Measurements from ENCODE around the gene TMEM178A.
"Not testable (repeated sequence)": the region's sequence is repeated elsewhere in the genome, so short reads cannot be mapped to it uniquely, and the experiment has no call there.

TMEM178A gene

GRCh38 chr2:39665811-39666490, at the start of gene TMEM178A:
Gene TMEM178A (plus strand): TSS chr2:39665917. CDS start chr2:39665975, 58 bp downstream.
- DNase-seq: peak; percentile 10

- no peak for DNase-seq
These were observed 47.5 kb upstream of the TMEM178A start for GRCh38 chr2:39618236-39618635.

DNA sequence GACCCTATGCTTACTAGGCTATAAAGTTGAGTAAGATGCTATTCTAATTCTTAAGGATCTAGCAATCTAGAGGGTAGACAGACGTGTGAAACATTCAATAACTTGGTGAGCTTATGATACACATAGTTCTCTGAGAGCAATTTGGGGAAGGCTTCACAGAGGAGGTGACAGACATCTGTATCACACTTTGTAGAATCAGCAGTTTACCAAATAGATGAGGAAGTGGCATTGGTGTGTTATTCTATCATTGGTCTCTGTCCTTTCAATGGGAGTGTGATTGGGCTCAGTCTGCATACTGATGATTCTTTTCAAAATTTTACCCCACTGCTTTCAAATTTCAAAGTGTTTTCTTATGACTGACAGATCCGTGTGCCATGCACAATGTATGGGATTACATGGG, 47.0 kb upstream of the TMEM178A start:
- DNase-seq: no peak

DNA sequence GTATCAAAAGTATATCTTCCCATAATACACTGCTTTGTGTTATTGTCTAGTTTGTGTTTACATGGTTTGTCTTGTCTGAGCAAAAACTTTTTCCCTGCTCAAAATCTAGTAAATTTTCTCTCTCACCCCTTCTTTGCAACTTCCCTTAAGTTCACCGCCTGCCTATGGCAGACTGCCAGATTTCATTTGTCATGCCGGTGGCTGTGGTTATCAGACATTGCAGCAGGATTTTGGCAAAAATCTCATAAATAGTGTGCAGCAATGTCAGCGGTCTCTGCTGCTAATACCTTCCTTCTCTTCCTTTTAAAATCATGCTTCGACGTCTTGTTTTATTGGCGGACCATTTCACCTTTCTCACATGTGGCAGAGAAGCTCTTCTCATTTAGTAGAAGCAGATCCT, 45.6 kb upstream of the TMEM178A start:
- DNase-seq: peak; percentile 95

- no peak for DNase-seq
These were observed 44.1 kb upstream of the TMEM178A start for GRCh38 chr2:39621596-39621995.

DNA sequence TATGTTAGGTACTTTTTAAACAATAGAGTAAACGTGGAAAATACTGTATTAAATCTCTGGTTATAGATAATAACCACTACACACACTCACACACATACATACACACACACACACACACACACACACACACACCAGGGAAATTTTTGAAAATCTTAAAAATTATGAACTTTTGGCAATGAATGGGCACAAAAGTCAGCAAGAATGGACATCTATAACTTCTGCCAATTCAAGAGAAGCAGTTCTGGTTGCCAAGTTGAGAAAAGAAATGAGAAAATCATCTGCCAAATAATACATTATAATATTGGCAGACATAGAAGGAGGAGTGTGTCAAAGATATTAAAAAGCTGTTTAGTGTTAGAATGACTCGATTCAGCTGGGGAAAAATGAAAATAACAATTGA, 42.9 kb upstream of the TMEM178A start:
- no peak for DNase-seq

- DNase-seq: no peak
These were observed 41.8 kb upstream of the TMEM178A start for GRCh38 chr2:39623917-39624316.

- DNase-seq: peak; percentile 55
These were observed 40.4 kb upstream of the TMEM178A start for GRCh38 chr2:39625193-39625926.

DNA sequence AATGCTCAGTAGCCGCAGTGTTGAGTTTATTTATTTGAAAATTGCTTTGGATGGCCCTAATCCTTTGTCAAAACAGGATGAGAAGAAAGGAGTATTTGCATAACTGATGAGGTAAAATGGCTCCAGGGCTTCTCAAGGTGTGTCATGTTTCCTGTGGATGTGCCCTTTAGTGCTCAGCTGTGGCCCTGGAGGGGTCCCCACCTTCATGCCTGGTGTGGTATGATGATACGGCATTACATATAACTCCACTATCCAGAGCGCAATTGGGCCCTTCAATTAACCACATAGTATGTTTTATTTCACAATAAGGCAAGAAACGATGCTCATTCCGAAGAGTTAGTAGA, 39.8 kb upstream of the TMEM178A start:
- no peak for DNase-seq

DNA sequence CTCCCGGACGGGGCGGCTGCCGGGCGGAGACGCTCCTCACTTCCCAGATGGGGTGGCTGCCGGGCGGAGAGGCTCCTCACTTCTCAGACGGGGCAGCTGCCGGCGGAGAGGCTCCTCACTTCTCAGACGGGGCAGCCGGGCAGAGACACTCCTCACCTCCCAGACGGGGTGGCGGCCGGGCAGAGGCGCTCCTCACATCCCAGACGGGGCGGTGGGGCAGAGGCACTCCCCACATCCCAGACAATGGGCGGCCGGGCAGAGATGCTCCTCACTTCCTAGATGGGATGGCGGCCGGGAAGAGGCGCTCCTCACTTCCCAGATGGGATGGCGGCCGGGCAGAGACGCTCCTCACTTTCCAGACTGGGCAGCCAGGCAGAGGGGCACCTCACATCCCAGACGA, 37.4 kb upstream of the TMEM178A start:
- DNase-seq: not testable (repeated sequence)

- DNase-seq: no peak
These were observed 36.1 kb upstream of the TMEM178A start for GRCh38 chr2:39629646-39630045.

GRCh38 chr2:39631256-39631655, 34.5 kb upstream of the TMEM178A start:
- DNase-seq: no peak

- DNase-seq: peak; percentile 82
These were observed 34.0 kb upstream of the TMEM178A start for GRCh38 chr2:39631718-39632117.

DNA sequence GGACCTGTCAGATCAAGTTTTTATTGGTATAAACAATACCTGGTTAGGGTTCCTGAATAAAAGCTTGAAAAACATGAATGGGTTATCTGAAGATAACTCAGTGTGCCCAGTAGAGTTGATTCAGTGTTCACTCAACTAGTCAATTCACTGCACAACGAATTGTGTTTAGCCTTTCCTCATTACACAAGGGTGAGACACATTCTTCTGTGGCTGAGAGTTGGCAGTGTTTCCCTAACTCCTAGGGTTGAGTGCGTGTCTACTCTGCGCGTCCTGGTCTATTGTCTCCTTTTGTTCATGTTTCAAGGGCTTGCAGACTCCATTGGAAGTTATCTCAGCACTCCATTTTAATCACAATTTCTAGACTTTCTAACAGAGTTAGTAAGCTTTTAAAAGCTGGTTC, 32.8 kb upstream of the TMEM178A start:
- DNase-seq: no peak

- no peak for DNase-seq
These were observed 29.4 kb upstream of the TMEM178A start for GRCh38 chr2:39636306-39636705.

DNA sequence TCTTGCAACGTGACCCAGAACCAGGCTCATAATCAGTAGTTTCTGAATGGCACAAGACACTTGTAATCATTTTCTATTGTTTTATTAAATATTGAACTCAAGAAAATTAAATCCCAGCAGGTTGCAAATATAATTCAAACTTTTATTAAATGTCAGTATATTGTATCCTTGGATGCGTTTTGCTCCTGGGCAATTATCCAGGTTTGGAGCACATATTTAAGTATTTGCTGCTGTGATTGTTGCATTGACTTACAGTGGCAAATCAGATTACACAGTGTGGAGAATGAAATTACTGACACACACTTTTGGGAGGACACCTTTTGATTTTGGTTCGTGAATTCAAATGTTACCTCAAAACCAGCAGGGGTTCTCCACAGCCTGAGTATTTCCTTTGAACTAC, 27.1 kb upstream of the TMEM178A start:
- DNase-seq: no peak

- no peak for DNase-seq
These were observed 25.6 kb upstream of the TMEM178A start for GRCh38 chr2:39640107-39640506.

DNA sequence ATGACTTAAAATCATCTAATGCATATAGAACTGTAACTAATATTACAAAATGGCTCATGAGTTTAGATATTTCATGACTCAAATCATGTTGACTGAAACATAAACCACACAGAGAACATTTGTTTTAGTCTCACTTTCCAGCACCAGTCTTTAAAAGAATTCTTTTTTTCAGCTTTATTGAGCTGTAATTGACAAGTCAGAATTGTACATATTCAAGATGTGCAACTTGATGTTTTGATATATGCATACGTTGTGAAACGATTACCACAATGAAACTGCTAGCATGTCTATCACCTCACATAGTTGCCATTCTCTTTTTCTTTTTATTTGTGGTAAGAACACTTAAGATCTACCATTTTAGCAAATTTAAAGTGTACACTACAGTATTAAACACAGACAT, 25.0 kb upstream of the TMEM178A start:
- DNase-seq: no peak

DNA sequence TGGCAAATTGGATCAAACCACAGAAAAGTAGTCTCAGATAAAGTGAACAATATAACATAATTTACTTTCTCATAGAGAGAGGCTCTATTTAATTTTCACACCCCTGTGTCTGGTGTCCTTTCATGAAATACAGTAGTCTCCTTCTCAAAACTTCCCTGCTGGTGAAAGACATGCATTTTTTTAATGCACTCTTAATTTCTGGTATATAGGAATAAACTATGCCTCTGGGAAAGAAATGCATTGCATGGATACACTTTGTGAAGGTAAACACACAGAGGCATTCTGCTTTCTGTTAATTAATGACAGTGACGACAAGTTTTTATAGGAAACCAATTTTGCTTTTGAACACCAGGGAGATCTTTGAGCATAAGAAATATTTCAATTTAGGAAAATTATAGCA, 24.1 kb upstream of the TMEM178A start:
- no peak for DNase-seq

DNA sequence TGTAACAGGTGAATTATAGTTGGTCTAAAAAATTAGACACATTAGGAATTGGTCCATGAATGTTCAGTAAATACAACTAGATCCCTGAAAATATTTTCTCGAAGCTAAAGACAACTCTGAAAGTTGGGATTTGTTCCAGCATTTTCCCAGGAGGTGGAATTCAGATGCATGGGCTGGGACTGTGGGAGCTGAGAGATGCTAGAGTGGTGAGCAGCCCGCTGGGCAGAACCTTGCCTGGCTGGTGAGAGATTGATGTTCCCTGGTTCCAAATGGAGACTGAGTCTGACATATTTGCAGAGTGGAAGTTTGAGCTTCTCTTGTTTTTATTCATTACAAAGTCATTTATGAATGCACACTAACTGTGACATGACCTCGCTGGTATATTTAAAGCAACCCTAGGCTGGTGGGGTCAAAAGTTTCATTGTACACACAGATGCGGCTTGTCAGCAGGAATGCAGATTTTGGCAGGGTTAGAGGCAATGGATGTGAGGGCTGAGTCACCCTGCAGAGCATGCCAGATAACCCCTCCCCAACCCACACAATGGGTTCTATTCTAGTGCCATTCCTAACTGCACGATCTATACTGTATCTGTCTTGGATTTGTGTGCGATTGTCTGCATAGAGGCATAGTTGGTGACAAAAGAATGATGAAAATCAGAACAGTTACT, 23.5 kb upstream of the TMEM178A start:
- DNase-seq: no peak

DNA sequence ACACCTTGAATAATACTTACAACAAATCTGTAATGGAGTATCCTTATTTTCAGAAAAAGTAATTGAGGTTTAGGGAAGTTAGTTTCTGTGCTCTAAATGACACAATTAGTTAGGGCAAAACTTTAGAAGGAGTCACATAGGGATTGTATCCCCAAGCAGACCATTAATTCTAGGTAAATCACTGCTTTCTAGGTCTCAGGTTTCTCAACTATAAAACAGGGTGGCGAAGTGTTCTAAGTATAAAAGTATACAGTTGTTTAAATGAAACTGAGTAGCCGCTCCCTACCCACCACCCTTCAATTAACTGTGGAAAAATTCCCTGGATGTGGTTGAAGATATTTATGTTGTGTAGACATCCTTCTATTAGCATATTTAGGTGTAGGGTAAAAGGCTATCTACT, 19.9 kb upstream of the TMEM178A start:
- DNase-seq: no peak

- no peak for DNase-seq
These were observed 19.4 kb upstream of the TMEM178A start for GRCh38 chr2:39646267-39646666.

DNA sequence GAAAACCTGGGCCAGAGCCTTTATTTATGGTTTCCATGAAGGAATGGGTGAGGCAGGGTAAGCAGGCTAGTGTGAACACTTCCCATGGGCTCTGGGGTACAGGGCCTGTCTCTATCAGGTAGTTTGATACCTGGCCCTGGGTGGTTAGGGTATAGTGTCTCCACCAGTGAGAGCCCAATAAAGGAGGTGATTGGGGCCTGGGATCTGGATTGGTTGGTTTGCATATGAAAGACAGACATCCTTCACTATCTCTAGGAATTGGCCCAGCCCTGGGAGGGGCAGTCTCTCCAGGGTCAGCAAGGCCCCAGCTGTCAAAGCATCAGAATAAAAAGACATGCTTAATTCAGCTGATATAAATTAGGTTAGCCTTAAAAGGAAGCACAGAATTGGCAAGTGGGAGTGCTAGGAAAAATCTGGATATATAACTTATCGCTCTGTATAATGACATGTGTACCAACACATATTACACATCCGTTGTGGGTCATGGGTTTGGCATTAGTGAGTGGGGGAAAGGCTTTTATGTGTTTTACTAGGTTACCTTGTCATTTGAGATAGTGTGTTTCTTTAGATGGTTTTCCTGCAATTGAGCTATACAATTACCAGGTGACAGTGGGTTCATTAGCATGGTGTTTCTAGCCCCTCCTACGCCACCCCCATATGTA, 18.5 kb upstream of the TMEM178A start:
- no peak for DNase-seq

GRCh38 chr2:39648580-39648979, 17.1 kb upstream of the TMEM178A start:
- DNase-seq: no peak
